OCI-LY7 (cell line): ENCODE results near the gene TPD52L1.

ENCODE experiments used
- EZH2phosphoT487 ChIP-seq: fragments of 200-600 bp; sonication (generic); IDR thresholded peaks from 2 replicates; pipeline ENCODE4 v1.6.1; 2018; ENCODE audit warnings: low read depth, borderline replicate concordance, mild to moderate bottlenecking, mixed run types, antibody characterized with exemption, low read length, moderate library complexity, mixed read lengths
- TF ChIP-seq, protein P1 (sequence below): fragments of 200-600 bp; sonication (generic); conservative IDR thresholded peaks from 2 replicates; pipeline ENCODE4 v1.5.1; 2014; ENCODE audit warnings: mild to moderate bottlenecking, antibody characterized with exemption, low read length, moderate library complexity, mixed read lengths

DNA sequence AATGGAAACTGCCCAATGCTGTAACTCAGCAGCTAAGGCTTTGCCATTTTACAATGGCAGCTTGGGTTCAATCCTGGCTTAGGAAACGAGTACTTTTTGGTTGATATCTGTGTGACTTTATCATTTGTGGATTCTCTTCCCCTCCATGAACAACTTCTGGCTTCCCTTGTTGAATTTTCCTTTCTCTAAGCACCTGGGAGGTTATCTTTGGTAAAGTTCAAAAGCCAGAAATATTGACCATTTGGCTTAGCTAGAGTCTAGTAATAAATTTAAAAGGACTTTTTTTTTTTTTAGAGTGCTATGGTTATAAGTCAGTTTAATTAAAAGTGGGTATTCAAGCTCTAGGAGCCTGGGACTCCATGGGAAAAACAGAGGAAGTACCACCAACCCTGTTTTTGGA lies 31.7 kb upstream of the TPD52L1 start:
- TF ChIP-seq, protein P1, sequence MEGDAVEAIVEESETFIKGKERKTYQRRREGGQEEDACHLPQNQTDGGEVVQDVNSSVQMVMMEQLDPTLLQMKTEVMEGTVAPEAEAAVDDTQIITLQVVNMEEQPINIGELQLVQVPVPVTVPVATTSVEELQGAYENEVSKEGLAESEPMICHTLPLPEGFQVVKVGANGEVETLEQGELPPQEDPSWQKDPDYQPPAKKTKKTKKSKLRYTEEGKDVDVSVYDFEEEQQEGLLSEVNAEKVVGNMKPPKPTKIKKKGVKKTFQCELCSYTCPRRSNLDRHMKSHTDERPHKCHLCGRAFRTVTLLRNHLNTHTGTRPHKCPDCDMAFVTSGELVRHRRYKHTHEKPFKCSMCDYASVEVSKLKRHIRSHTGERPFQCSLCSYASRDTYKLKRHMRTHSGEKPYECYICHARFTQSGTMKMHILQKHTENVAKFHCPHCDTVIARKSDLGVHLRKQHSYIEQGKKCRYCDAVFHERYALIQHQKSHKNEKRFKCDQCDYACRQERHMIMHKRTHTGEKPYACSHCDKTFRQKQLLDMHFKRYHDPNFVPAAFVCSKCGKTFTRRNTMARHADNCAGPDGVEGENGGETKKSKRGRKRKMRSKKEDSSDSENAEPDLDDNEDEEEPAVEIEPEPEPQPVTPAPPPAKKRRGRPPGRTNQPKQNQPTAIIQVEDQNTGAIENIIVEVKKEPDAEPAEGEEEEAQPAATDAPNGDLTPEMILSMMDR = no peak
- TF ChIP-seq EZH2phosphoT487 = no peak
